Stomach (tissue), 9 donors: Measurements from ENCODE around the gene CELF4. TPM values are rescaled to one million over a fixed set of nuclear protein-coding genes. Genes with fewer than 3 reads are reported as not detected.

Source experiments
- DNase-seq, 2 donors: peaks; one replicate each; pipeline versions ENCODE4 v3.0.0 to v3.0.0-alpha.2; 2013 to 2019
- H3K27ac ChIP-seq, 5 donors: fragments of 200-600 bp in 4 of 5; sonication (generic) in 4 of 5; one replicate each; pipeline ENCODE4 v1.5.1; 2013 to 2019; ENCODE audit warnings: mild to moderate bottlenecking in 1 of 5, moderate library complexity in 1 of 5
- H3K27me3 ChIP-seq, 3 donors: fragments of 200-600 bp; sonication (generic); one replicate each; pipeline ENCODE4 v1.5.1; 2017 to 2019; ENCODE audit warnings: mixed run types in 1 of 3
- H3K36me3 ChIP-seq, 4 donors: fragments of 200-600 bp; sonication (generic); 1 replicate in 3 of 4; 2 replicates in 1 of 4; pipeline ENCODE4 v1.5.1; 2016 to 2019
- H3K4me1 ChIP-seq, 4 donors: fragments of 200-600 bp; sonication (generic); one replicate each; pipeline ENCODE4 v1.5.1; 2016 to 2019
- H3K4me3 ChIP-seq, 4 donors: fragments of 200-600 bp; sonication (generic) in 3 of 4; one replicate each; pipeline ENCODE4 v1.5.1; 2016 to 2019; ENCODE audit warnings: mild to moderate bottlenecking in 1 of 4
- H3K9me3 ChIP-seq, 4 donors: fragments of 200-600 bp; sonication (generic); one replicate each; pipeline ENCODE4 v1.5.1; 2016 to 2019
- CTCF ChIP-seq, 7 experiments: fragments of 450-650 bp in 4 of 7; fragments of 200-600 bp in 3 of 7; sonication (generic) in 3 of 7; IDR thresholded peaks; one replicate each; pipeline ENCODE4 v1.5.1; 2016 to 2019; ENCODE audit warnings: antibody characterized with exemption in 7 of 7, control low read depth in 2 of 7, mild to moderate bottlenecking in 1 of 7
- EP300 ChIP-seq: sonication (generic); formaldehyde crosslinking; IDR thresholded peaks from one replicate; pipeline ENCODE4 v1.6.1; 2017; ENCODE audit warnings: antibody characterized with exemption
- POLR2A ChIP-seq, 4 donors: fragments of 450-650 bp; IDR thresholded peaks; one replicate each; pipeline ENCODE4 v1.6.1; 2016; ENCODE audit warnings: antibody characterized with exemption in 4 of 4, control low read depth in 2 of 4, mild to moderate bottlenecking in 1 of 4, moderate library complexity in 1 of 4
- POLR2AphosphoS5 ChIP-seq, 3 donors: sonication (generic); formaldehyde crosslinking; IDR thresholded peaks; one replicate each; pipeline ENCODE4 v1.6.1; 2016; ENCODE audit warnings: antibody characterized with exemption in 3 of 3
- WGBS, 5 donors: extraction: QIAGEN DNeasy Blood & Tissue Kit in 3 of 5; methylation state at CpG; one replicate each; pipeline versions ENCODE4 v1.1.5 to v1.1.7; 2013 to 2018; 5-methylcytosine and 5-hydroxymethylcytosine counted together
- intact Hi-C: fragments of 100-400 bp; cut with DNase I; formaldehyde crosslinking; loops from one replicate; pipeline ENCODE4 v1.15.1; 2023; ENCODE audit warnings: low total_unique reads
- polyA plus RNA-seq, 3 donors: library from polyadenylated mRNA; stranded (reverse); fragments of 200-250 nt; gene quantifications; one replicate each; pipeline ENCODE4 v1.2.3, GENCODE V29; 2013
- total RNA-seq, 5 donors: library from RNA; depleted of rRNA; stranded (reverse); fragments of >200 nt; gene quantifications; one replicate each; pipeline versions ENCODE4 v1.1.0 to v1.2.3, GENCODE V29; 2014 to 2016
- donor health status: healthy with polysubstance abuse.
- donor health status: Bipolar disorder and iron deficiency.
- donor health status: healthy.

CELF4 gene
- total and polyA plus RNA-seq, 8 donors: 0.93 to 2.4 (median 1.8) TPM; not detected in 2

- TF ChIP-seq CTCF (IDR thresholded peaks at IDR 0.05) (no peak), POLR2AphosphoS5 (IDR thresholded peaks at IDR 0.05) (no peak), EP300 (no peak), POLR2A (IDR thresholded peaks at IDR 0.05) (no peak)
- Histone ChIP-seq H3K36me3 (no peaks in the 10 kb centered on the region), H3K4me3 (no peak overlapping the region), H3K27me3 (no peaks in the 10 kb centered on the region), H3K9me3 (no peaks in the 10 kb centered on the region), H3K27ac (no peak overlapping the region), H3K4me1 (no peaks in the 10 kb centered on the region)
- 64 to 78% (median 72%) methylated on average over 6 of the region's 6 CpGs for WGBS, 5 donors
- DNase-seq: no peak
- intact Hi-C loops: no loop called here
Observed at GRCh38 chr18:37425222-37425621, 140.4 kb downstream of the CELF4 start.

DNA sequence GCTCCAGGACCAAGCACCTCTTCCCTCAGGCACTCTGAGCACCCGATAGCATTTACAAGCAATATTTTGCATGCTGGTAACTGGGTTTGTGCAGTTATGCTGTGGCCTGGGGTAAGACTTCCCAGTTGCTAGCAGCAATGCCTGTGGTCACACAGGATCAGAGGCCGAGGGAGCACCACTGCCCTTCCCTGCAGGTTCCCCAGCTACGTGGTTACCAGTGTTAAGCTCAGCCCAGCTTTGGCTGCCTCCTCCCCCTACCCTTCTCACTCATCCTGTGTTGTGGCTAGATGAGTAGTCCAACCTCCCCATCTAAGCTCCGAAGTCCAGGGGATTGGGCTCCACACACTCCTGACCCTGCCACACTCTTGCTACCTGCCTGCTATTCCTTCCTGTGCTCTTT, 141.1 kb downstream of the CELF4 start:
- TF ChIP-seq POLR2A (IDR thresholded peaks at IDR 0.05) (no peak), EP300 (no peak), POLR2AphosphoS5 (IDR thresholded peaks at IDR 0.05) (no peak), CTCF (IDR thresholded peaks at IDR 0.05) (no peak)
- Histone ChIP-seq H3K4me1 (no peaks in the 10 kb centered on the region), H3K9me3 (no peaks in the 10 kb centered on the region), H3K4me3 (no peak overlapping the region), H3K27ac (no peak overlapping the region), H3K36me3 (no peaks in the 10 kb centered on the region), H3K27me3 (peaks cover 0 to 2% (median 0%) of the 10 kb centered on the region in 3 donors)
- 66 to 82% (median 79%) methylated on average over 3 to 4 of the region's 4 CpGs for WGBS, 5 donors
- no peak for DNase-seq
- intact Hi-C loops: no loop called here

DNA sequence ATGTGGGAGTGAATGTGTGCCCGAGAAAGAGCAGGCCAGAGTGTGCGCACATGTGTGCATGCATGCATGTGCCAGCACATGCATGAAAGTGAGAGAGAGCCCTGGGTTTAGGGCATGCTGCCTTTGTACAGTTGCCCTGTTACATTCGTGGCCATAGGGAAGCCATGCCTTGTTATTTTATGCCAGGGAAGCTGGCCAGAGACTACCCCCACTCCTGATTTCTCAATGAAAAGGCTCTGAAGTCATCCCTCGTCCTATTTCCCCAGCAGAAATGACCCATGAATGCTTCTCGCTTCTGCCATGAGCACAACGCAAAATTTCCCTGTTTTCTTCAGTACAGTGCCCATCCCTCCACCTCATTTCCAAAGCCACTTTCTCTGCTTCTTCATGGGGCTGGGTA, 143.0 kb downstream of the CELF4 start:
- Histone ChIP-seq H3K36me3 (no peaks in the 10 kb centered on the region), H3K4me3 (no peak overlapping the region), H3K4me1 (no peaks in the 10 kb centered on the region), H3K27ac (no peak overlapping the region), H3K9me3 (no peaks in the 10 kb centered on the region), H3K27me3 (peaks cover 0 to 3% (median 0%) of the 10 kb centered on the region in 3 donors)
- no peak for DNase-seq
- intact Hi-C loops: no loop called here
- WGBS, 5 donors: 65 to 77% (median 68%) methylated on average over 6 of the region's 6 CpGs
- TF ChIP-seq POLR2AphosphoS5 (IDR thresholded peaks at IDR 0.05) (no peak), EP300 (no peak), POLR2A (IDR thresholded peaks at IDR 0.05) (no peak)

DNA sequence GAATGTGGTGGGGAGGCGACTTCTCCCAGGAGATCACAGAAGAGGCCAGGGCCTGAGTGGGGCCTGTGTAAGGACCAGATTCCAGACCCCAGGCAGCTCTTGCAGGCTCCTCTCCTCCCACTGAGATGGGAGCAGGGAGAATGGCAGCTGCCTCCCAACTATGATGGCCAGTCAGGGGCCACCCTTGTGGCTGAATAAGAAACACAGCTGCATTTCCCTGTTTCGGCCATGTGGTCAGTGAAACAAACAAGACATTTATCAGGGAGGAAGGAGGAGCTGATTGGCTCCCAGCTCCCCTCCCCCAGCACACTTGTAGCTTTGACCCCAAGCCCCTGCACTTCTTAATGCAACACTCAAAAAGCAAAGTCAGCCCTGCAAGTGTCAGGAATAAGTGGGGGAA, 143.5 kb downstream of the CELF4 start:
- intact Hi-C loops: no loop called here
- no peak for DNase-seq
- H3K9me3 ChIP-seq: no peaks in the 10 kb centered on the region
- H3K27me3 ChIP-seq: peaks cover 0 to 3% (median 0%) of the 10 kb centered on the region in 3 donors
- H3K27ac ChIP-seq: no peak overlapping the region
- H3K36me3 ChIP-seq: no peaks in the 10 kb centered on the region
- no peak for TF ChIP-seq CTCF (IDR thresholded peaks at IDR 0.05)
- no peak for TF ChIP-seq EP300
- WGBS, 5 donors: 39 to 74% (median 47%) methylated on average over 2 of the region's 2 CpGs
- H3K4me1 ChIP-seq: no peaks in the 10 kb centered on the region
- no peak overlapping the region for H3K4me3 ChIP-seq

DNA sequence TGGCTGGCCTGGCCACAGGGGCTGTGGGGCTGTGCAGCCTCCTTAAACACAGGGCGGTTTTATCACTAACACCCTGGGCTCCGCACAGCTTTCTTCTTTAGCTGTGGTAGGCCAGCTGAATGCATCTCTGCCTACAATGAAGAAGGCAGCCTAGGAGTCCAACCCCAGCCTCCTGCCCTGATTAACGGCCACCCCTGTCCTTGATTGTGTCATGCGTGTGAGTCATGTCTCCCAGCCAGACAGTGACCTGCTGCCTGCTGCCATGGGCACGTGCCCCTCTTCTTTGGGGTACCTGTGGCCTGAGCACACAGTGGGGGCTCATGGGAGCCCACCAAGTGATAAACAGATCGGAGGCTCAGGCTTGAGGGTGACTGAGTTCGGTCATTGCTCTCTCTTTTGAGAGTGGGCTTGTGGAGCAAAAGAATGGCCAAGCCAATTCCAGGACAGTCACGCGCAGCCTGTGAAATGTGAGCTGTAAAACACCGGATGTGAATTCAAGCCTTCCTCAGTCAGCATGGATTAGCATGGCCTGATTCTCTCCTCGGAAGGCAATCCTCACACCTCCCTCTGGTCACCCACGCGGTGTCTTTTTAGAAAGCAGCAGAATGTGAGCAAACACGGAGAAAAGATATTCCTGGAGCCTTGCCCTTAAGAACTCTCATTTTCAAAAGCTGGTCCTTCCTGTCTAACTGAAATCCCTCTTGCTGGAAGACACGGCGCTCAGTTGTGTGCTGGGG, 144.1 kb downstream of the CELF4 start:
- no peak for TF ChIP-seq POLR2A (IDR thresholded peaks at IDR 0.05)
- TF ChIP-seq CTCF (IDR thresholded peaks at IDR 0.05): no peak
- no peak for TF ChIP-seq POLR2AphosphoS5 (IDR thresholded peaks at IDR 0.05)
- no peak for TF ChIP-seq EP300
- peaks cover 0 to 5% (median 0%) of the 10 kb centered on the region in 3 donors for H3K27me3 ChIP-seq
- no peak overlapping the region for H3K4me3 ChIP-seq
- no peaks in the 10 kb centered on the region for H3K9me3 ChIP-seq
- no peaks in the 10 kb centered on the region for H3K36me3 ChIP-seq
- intact Hi-C loops: no loop called here
- DNase-seq: no peak
- H3K27ac ChIP-seq: no peak overlapping the region
- no peaks in the 10 kb centered on the region for H3K4me1 ChIP-seq
- WGBS, 5 donors: 65 to 77% (median 67%) methylated on average over 13 to 16 of the region's 16 CpGs
